Astrocyte (in vitro differentiated cells and primary cell): ENCODE results near the gene AIP. TPM values are rescaled to one million over a fixed set of nuclear protein-coding genes. Genes with fewer than 3 reads are reported as not detected.

ENCODE experiments used
- DNase-seq: peaks from one replicate; pipeline ENCODE4 v3.0.0-alpha.2; 2010; ENCODE audit warnings: low read depth
- FAIRE-seq: peaks from 2 replicates; lab custom pipeline; 2011; peaks lifted over from hg19 to GRCh38; lab: Jason Lieb, UNC
- H2AFZ ChIP-seq: 2 replicates; pipeline ENCODE4 v1.6.0; 2012; ENCODE audit warnings: low read depth, low read length, inconsistent platforms
- H3K27ac ChIP-seq: 2 replicates; pipeline ENCODE4 v1.5.1; 2011; ENCODE audit warnings: low read depth, low read length, inconsistent platforms
- H3K27me3 ChIP-seq: 2 replicates; pipeline ENCODE4 v1.6.0; 2011; ENCODE audit warnings: low read length, inconsistent platforms; ENCODE audit not compliant: insufficient read depth
- H3K36me3 ChIP-seq: 2 replicates; pipeline ENCODE4 v1.5.1; 2011; ENCODE audit warnings: low read length, inconsistent platforms; ENCODE audit not compliant: insufficient read depth
- H3K4me1 ChIP-seq: 2 replicates; pipeline ENCODE4 v1.5.1; 2011; ENCODE audit warnings: low read length, inconsistent platforms; ENCODE audit not compliant: insufficient read depth
- H3K4me2 ChIP-seq: 2 replicates; pipeline ENCODE4 v1.6.0; 2012; ENCODE audit warnings: low read length, inconsistent platforms
- H3K4me3 ChIP-seq: 2 replicates; pipeline ENCODE4 v1.5.1; 2011; ENCODE audit warnings: low read depth, mild to moderate bottlenecking, low read length, inconsistent platforms; ENCODE audit not compliant: insufficient read depth
- H3K79me2 ChIP-seq: 2 replicates; pipeline ENCODE4 v1.6.0; 2012; ENCODE audit warnings: mild to moderate bottlenecking, low read length, inconsistent platforms; ENCODE audit not compliant: insufficient read depth
- H3K9ac ChIP-seq: 2 replicates; pipeline ENCODE4 v1.6.0; 2012; ENCODE audit warnings: mild to moderate bottlenecking, low read length, inconsistent platforms
- H3K9me3 ChIP-seq: 2 replicates; pipeline ENCODE4 v1.5.1; 2012; ENCODE audit warnings: low read depth, mild to moderate bottlenecking, low read length, inconsistent platforms; ENCODE audit not compliant: insufficient read depth
- H4K20me1 ChIP-seq: 2 replicates; pipeline ENCODE4 v1.6.0; 2012; ENCODE audit warnings: low read length, inconsistent platforms; ENCODE audit not compliant: insufficient read depth
- H3K27ac Mint-ChIP-seq: one replicate; pipeline ENCODE4 v1.8.0; 2021; ENCODE audit warnings: mild to moderate bottlenecking, mixed read lengths; ENCODE audit not compliant: unreplicated experiment
- H3K27me3 Mint-ChIP-seq: one replicate; pipeline ENCODE4 v1.8.0; 2021; ENCODE audit warnings: low read depth, mixed read lengths; ENCODE audit not compliant: unreplicated experiment
- H3K36me3 Mint-ChIP-seq: one replicate; pipeline ENCODE4 v1.8.0; 2021; ENCODE audit warnings: low read depth, mixed read lengths; ENCODE audit not compliant: unreplicated experiment
- H3K4me1 Mint-ChIP-seq: one replicate; pipeline ENCODE4 v1.8.0; 2021; ENCODE audit warnings: low read depth, mixed read lengths; ENCODE audit not compliant: unreplicated experiment
- H3K4me3 Mint-ChIP-seq: one replicate; pipeline ENCODE4 v1.8.0; 2021; ENCODE audit warnings: mild to moderate bottlenecking, moderate library complexity, mixed read lengths; ENCODE audit not compliant: unreplicated experiment
- H3K9me3 Mint-ChIP-seq: one replicate; pipeline ENCODE4 v1.8.0; 2021; ENCODE audit warnings: mild to moderate bottlenecking, mixed read lengths; ENCODE audit not compliant: unreplicated experiment
- CTCF ChIP-seq: IDR thresholded peaks from 2 replicates; pipeline ENCODE4 v1.5.1; 2011; ENCODE audit warnings: low read depth, mild to moderate bottlenecking, inconsistent platforms, low read length, moderate library complexity; ENCODE audit not compliant: insufficient read depth
- EZH2 ChIP-seq: IDR thresholded peaks from 2 replicates; pipeline ENCODE4 v1.6.1; 2012; ENCODE audit warnings: mild to moderate bottlenecking, low read length, inconsistent platforms; ENCODE audit not compliant: insufficient read depth
- total RNA-seq: library from RNA; stranded (reverse); gene quantifications from 2 replicates; pipeline ENCODE4 v1.2.1, GENCODE V29; 2021

AIP gene
- total RNA-seq, 1 donor from 2014 or later, result 43.6 TPM

- no peak overlapping the region for H3K27ac Mint-ChIP-seq
- Histone ChIP-seq H3K36me3 (peaks cover 5% of the 10 kb centered on the region), H3K79me2 (no peaks in the 10 kb centered on the region), H3K9ac (no peak overlapping the region), H3K27ac (no peak overlapping the region), H3K9me3 (no peaks in the 10 kb centered on the region), H2AFZ (no peak overlapping the region), H3K4me3 (no peak overlapping the region), H3K4me2 (no peak overlapping the region), H3K4me1 (no peaks in the 10 kb centered on the region), H4K20me1 (peaks cover 13% of the 10 kb centered on the region), H3K27me3 (no peaks in the 10 kb centered on the region)
- H3K36me3 Mint-ChIP-seq, result peaks cover 6% of the 10 kb centered on the region
- no peak for DNase-seq
- H3K4me1 Mint-ChIP-seq, result peaks cover 2% of the 10 kb centered on the region
- H3K27me3 Mint-ChIP-seq, result no peaks in the 10 kb centered on the region
- no peak overlapping the region for H3K4me3 Mint-ChIP-seq
- no peak for FAIRE-seq
- no peaks in the 10 kb centered on the region for H3K9me3 Mint-ChIP-seq
- TF ChIP-seq CTCF (no peak), EZH2 (no peak)
Observed at GRCh38 chr11:67492801-67493547, 10.1 kb downstream of the AIP start.

- H3K4me2 ChIP-seq, result no peak overlapping the region
- FAIRE-seq (no peak), DNase-seq (no peak)
- TF ChIP-seq EZH2, result no peak
- no peak for TF ChIP-seq CTCF
- no peak overlapping the region for H2AFZ ChIP-seq
- H3K79me2 ChIP-seq, result no peaks in the 10 kb centered on the region
- no peak overlapping the region for H3K4me3 Mint-ChIP-seq
- peaks cover 5% of the 10 kb centered on the region for H3K36me3 ChIP-seq
- H3K4me1 ChIP-seq, result no peaks in the 10 kb centered on the region
- H3K27me3 Mint-ChIP-seq, result no peaks in the 10 kb centered on the region
- H3K4me1 Mint-ChIP-seq, result peaks cover 2% of the 10 kb centered on the region
- no peaks in the 10 kb centered on the region for H3K27me3 ChIP-seq
- H3K27ac Mint-ChIP-seq, result no peak overlapping the region
- no peak overlapping the region for H3K9ac ChIP-seq
- H3K4me3 ChIP-seq, result no peak overlapping the region
- H3K9me3 Mint-ChIP-seq, result no peaks in the 10 kb centered on the region
- peaks cover 13% of the 10 kb centered on the region for H4K20me1 ChIP-seq
- peaks cover 5% of the 10 kb centered on the region for H3K36me3 Mint-ChIP-seq
- H3K9me3 ChIP-seq, result no peaks in the 10 kb centered on the region
- no peak overlapping the region for H3K27ac ChIP-seq
Observed at GRCh38 chr11:67493548-67494370, 10.9 kb downstream of the AIP start.
